Erythroblast (primary cell): ENCODE measurements around the gene COG7.

Experiments
- GATA1 ChIP-seq: IDR thresholded peaks from 2 replicates; pipeline ENCODE4 v1.6.1; 2011; ENCODE audit warnings: low read depth, mild to moderate bottlenecking, control low read depth, low read length, moderate library complexity
- POLR2A ChIP-seq: IDR thresholded peaks from 2 replicates; pipeline ENCODE4 v1.6.1; 2011; ENCODE audit warnings: mild to moderate bottlenecking, low read length

DNA sequence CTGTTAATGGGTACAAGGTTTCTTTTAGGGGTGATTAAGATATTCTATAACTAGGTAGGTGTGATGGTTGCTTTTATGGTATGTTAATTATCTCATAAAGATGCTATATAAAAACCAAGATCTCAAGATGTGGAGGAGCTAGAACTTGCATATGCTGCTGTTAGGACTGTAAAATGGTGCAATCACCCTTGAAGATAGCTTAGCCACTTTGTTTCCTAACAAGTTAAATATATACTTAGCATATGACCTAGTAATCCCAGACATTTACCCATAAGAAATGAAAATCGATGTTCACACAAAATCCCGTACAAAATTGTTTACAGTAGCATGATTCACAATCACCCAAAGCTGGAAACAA, 32.2 kb upstream of the COG7 start:
- TF ChIP-seq POLR2A (no peak), GATA1 (no peak)
